Middle frontal gyrus (tissue), 1 donor: ENCODE measurements around the gene XAGE5.
"Not testable (repeated sequence)": the region's sequence is repeated elsewhere in the genome, so short reads cannot be mapped to it uniquely, and the experiment has no call there.

ENCODE experiments used
- DNase-seq: peaks from one replicate; pipeline ENCODE4 v3.0.0-alpha.2; 2015; ENCODE audit warnings: low spot score; ENCODE audit errors: extremely low spot score

Gene XAGE5

DNA sequence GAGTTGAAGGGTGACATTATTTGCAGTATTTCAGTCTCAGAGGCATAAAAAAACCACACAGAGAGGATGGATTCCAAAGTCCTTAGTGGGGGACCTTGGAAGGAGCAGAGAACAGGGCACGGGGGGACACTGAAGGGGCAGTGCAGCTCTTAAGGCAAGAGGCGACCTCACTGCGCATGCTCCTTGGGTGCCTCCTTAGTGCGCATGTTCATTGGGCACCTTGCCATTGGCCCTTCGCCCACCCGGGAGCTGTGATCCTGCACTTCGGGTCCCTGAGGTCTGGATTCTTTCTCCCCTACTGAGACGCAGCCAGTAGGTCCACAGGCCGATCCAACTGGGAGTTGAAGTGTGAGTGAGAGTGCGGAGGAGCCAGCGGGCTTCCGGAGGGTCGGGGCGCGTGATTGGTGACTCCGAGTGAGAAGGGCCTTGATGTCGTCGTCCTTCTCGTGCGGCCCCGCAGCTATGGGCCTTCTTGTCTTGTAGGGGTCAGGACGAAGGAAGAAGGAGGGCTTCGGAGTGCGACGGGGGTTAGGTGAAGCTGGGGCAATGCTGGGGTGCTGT lies at the start of gene XAGE5:
XAGE5 (plus strand) TSS at position 223 of the 561 bp plus-strand sequence. CDS start 1,280 bp downstream, outside the sequence.
- DNase-seq = no peak

GRCh38 chrX:52765983-52766382 lies 45.1 kb upstream of the XAGE5 start:
- not testable (repeated sequence) for DNase-seq

GRCh38 chrX:52773504-52773903 lies 37.6 kb upstream of the XAGE5 start:
- not testable (repeated sequence) for DNase-seq

- DNase-seq = not testable (repeated sequence)
Observed at GRCh38 chrX:52797327-52797726, 13.8 kb upstream of the XAGE5 start, which contains the start of gene SPANXN5. Gene SPANXN5 (minus strand): TSS chrX:52797427. CDS start chrX:52797348, 79 bp downstream.

DNA sequence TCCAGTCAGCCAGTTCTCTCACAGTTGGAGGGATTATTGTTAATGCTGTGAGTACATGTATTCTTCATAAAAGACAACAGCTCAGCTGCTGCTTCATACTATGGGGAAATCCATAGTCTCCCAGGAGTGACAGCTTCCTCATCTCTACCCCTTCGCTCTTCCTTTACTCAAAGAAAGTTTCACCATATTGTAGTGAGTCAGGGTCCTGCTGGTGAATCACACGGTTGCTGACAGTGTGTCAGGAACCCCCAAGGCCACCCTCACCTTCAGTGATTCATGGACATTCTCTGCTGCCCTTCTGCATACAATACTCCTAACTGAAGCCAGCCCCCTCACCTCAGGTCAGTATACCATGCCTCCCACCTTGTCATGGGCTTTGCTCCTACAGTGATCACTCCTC lies 6.2 kb upstream of the XAGE5 start:
- DNase-seq = not testable (repeated sequence)

- no peak for DNase-seq
Observed at GRCh38 chrX:52819788-52820187, 8.7 kb downstream of the XAGE5 start.

DNA sequence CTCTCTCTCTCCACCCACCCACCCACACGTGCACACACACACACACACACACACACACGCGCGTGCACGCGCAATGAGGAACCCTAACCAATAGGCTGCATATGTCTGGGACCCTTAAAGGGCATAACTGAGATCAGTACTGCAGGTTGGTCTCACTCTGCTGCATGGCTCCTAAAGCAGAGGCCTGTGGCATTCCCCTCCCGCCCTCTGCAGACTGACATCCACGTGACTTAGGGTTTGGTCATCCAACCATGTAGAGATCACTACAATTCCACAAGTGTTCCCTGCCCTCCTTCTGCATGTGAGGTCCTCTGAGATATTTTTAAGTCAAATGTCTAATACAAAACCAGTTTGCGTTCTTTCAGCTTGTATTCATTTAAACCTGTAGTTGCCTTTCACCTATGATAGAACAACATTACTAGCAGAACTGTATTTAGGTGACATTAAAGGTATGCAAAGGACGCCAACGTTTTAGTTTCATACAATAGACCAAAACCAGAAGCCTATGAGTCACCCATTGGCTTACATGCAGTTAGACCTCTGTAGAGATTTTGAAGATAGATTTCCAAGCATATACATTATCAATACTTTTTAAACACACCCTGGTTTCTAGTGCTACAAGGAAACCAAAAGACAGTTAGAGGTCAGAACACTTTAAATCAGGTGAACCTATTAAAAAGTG lies 10.1 kb downstream of the XAGE5 start:
- no peak for DNase-seq

DNA sequence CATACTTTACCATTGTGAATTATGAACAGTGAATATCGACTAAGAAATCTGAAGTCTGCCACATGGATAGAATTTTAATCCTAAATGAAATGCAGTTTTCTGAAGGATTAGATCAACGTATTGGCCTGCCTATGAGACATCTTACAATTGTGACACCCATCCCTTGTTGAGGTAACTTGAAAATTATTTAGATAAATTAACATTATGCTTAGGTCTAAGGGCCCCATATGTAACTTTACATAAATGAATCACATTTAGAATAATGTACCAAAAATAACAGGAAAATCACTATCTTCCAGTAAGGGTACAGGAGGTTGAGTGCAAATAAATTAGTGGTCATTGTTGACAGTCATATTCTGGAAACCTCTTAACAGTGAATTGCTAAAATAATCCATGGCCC lies 13.5 kb downstream of the XAGE5 start:
- no peak for DNase-seq

DNA sequence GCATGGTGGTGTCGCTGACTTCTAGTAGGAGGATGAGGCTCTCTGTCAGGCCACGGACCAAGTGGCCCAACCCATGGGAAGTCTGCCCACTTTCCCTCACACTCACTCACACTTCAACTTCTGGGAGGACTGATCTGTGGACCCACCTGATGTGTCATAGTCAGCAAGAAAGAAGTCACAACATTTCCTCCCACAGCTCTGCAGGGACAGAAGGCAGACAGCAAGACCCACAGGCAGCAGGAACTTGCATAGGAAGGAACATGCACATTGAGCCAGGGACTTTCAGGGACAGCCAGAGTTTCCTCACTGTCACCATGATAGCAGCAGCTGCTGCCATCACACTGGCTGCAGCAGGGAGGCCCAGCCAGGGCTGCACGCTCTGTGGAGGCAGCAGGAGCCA lies 19.5 kb downstream of the XAGE5 start:
- no peak for DNase-seq

DNA sequence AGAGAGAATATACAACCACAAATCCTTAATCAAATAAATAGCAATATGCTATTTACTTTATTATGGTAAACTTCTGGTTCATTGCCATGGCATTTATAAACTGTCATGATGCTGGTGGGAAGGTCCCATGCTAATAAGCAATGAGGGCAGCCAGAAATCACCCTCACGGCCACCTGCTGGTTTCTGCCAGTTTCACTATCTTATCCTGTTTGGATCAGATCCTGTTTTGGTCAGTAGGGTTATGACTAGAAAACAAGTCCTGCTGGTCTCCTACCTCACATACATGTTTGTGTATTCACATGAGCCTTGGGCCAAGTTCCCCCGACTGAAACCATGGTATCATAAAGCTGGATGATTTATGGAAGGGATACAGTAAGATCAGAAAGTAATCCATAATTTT lies 28.1 kb downstream of the XAGE5 start:
- no peak for DNase-seq

DNA sequence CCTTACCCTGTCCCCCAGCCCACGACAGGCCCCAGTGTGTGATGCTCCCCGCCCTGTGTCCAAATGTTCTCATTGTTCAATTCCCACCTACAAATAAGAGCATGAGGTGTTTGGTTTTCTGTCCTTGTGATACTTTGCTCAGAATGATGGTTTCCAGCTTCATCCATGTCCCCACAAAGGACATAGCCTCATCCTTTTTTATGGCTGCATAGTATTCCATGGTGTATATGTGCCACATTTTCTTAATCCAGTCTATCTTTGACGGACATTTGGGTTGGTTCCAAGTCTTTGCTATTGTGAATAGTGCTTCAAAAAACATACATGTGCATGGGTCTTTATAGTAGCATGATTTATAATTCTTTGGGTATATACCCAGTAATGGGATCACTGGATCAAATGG lies 32.5 kb downstream of the XAGE5 start:
- not testable (repeated sequence) for DNase-seq

DNA sequence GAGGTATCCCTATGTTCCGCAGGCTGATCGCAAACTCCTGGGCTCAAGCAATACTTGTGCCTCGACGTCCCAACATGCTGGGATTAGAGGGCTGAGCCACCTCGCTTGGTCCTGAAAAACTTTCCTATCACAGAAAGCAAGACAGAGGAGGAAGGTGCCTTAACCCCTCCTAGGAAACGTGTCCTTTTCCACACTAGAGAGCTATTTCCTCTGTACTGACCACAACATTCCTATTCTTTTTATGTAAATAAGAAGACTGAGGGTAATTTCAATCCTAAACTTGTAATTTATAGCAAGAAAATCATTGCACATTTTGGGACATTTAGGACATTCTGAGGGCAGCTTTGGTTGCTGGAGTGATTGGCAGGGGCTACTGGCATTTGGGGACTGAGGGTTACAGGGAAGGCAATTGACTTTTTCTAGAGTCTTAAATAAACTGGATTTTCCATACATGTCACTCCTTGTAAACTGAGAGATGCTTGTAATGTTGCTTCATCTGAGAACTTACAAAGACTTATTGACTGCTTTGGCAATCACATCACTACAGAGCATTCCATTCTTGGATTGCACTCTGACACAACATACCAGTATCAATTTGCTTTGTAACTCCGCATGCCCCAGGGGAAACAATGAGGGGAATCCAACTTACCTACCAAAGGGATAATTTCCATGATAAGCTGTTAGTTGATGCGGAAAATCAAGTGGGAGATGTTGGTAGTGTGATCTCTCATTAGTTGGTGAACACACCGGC lies 41.2 kb downstream of the XAGE5 start:
- no peak for DNase-seq

DNA sequence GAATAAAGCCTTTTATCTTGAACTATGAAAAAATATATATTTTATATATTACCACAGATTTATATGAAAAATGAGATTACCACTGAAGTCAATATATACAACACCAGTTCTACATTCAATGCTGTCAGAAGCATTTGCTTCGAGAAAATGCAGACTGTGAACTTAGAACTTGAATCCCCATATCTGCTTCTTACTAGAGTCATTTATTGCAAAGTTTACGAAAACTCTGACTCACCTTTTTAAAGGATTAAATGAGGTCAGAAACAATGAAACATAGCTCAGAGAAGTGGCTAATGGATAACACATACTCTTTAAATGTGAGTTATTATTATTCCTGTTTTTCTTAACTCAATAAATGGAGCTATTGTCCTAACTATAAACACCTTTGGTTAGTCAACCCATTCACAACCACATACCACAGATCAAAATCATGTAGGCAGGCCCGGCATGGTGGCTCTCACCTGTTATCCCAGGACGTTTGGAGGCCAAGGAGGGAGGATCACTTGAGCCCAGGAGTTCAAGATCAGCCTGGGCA lies 46.0 kb downstream of the XAGE5 start:
- not testable (repeated sequence) for DNase-seq

- no peak for DNase-seq
Observed at GRCh38 chrX:52865343-52865998, 54.4 kb downstream of the XAGE5 start.
